HepG2 (cell line): ENCODE data around the gene YAP1. TPM values are rescaled to one million over a fixed set of nuclear protein-coding genes. Genes with fewer than 3 reads are reported as not detected.

Experiments
- BCL6 ChIP-seq: IDR thresholded peaks from 2 replicates; pipeline ENCODE4 v1.6.1; 2016; ENCODE audit warnings: missing genetic modification reagents, missing compliant biosample characterization
- ELF4 ChIP-seq: sonication (generic); formaldehyde crosslinking; IDR thresholded peaks from 2 replicates; pipeline ENCODE4 v1.5.0; 2020; ENCODE audit warnings: missing genetic modification reagents, mild to moderate bottlenecking, moderate library complexity, borderline replicate concordance
- ERF ChIP-seq: IDR thresholded peaks from 2 replicates; pipeline ENCODE4 v1.6.1; 2018; ENCODE audit warnings: missing biosample characterization, missing genetic modification reagents
- FOSL1 ChIP-seq: sonication (generic); formaldehyde crosslinking; IDR thresholded peaks from 2 replicates; pipeline ENCODE4 v1.9.0; 2021; ENCODE audit warnings: missing genetic modification reagents, borderline replicate concordance
- FOXA1 ChIP-seq, 2 experiments: fragments of 450-650 bp in 1 of 2; sonication (generic) in 1 of 2; formaldehyde crosslinking in 1 of 2; IDR thresholded peaks; 2 replicates each; pipeline versions ENCODE4 v1.4.0 to v1.6.1; 2016 to 2020; ENCODE audit warnings: missing genetic modification reagents in 1 of 2
- JUNB ChIP-seq: sonication (generic); formaldehyde crosslinking; IDR thresholded peaks from 2 replicates; pipeline ENCODE4 v1.8.0; 2022; ENCODE audit warnings: missing genetic modification reagents, mild to moderate bottlenecking, borderline replicate concordance
- KAT7 ChIP-seq: IDR thresholded peaks from 2 replicates; pipeline ENCODE4 v1.6.1; 2018; ENCODE audit warnings: borderline replicate concordance, missing compliant biosample characterization
- ONECUT2 ChIP-seq: sonication (generic); formaldehyde crosslinking; IDR thresholded peaks from 2 replicates; pipeline ENCODE4 v1.4.0; 2020; ENCODE audit warnings: missing genetic modification reagents
- PAF1 ChIP-seq: IDR thresholded peaks from 2 replicates; pipeline ENCODE4 v1.6.1; 2016; ENCODE audit warnings: missing genetic modification reagents, missing compliant biosample characterization
- RORA ChIP-seq: sonication (generic); formaldehyde crosslinking; IDR thresholded peaks from 2 replicates; pipeline ENCODE4 v1.5.0; 2020; ENCODE audit warnings: mild to moderate bottlenecking, missing genetic modification reagents, moderate library complexity
- SOX5 ChIP-seq: IDR thresholded peaks from 2 replicates; pipeline ENCODE4 v1.6.1; 2016; ENCODE audit warnings: borderline replicate concordance
- TARDBP ChIP-seq: sonication (generic); formaldehyde crosslinking; IDR thresholded peaks from 2 replicates; pipeline ENCODE4 v1.8.0; 2022; ENCODE audit warnings: mild to moderate bottlenecking, missing genetic modification reagents
- TBX3 ChIP-seq: fragments of 450-650 bp; IDR thresholded peaks from 2 replicates; pipeline ENCODE4 v1.6.1; 2017; ENCODE audit warnings: antibody characterized with exemption, mild to moderate bottlenecking, inconsistent platforms, borderline replicate concordance
- ZBTB25 ChIP-seq: IDR thresholded peaks from 2 replicates; pipeline ENCODE4 v1.6.1; 2018; ENCODE audit warnings: missing genetic modification reagents
- ZNF280D ChIP-seq: sonication (generic); formaldehyde crosslinking; IDR thresholded peaks from 2 replicates; pipeline ENCODE4 v1.5.1; 2020; ENCODE audit warnings: mild to moderate bottlenecking, missing genetic modification reagents
- ZNF317 ChIP-seq: sonication (generic); formaldehyde crosslinking; IDR thresholded peaks from 2 replicates; pipeline ENCODE4 v1.5.0; 2020; ENCODE audit warnings: mild to moderate bottlenecking, missing genetic modification reagents
- ZNF331 ChIP-seq: sonication (generic); formaldehyde crosslinking; IDR thresholded peaks from 2 replicates; pipeline ENCODE4 v1.4.0; 2020; ENCODE audit warnings: missing genetic modification reagents
- ZNF362 ChIP-seq: sonication (generic); formaldehyde crosslinking; IDR thresholded peaks from 2 replicates; pipeline ENCODE4 v1.4.0; 2020; ENCODE audit warnings: missing genetic modification reagents, mild to moderate bottlenecking, borderline replicate concordance
- ZNF740 ChIP-seq: sonication (generic); formaldehyde crosslinking; IDR thresholded peaks from 2 replicates; pipeline ENCODE4 v1.4.0; 2020; ENCODE audit warnings: missing genetic modification reagents
- ZNF749 ChIP-seq: sonication (generic); formaldehyde crosslinking; IDR thresholded peaks from 2 replicates; pipeline ENCODE4 v1.8.0; 2022; ENCODE audit warnings: mild to moderate bottlenecking, missing genetic modification reagents, moderate library complexity, borderline replicate concordance
- polyA plus RNA-seq, 8 experiments: library from polyadenylated mRNA; depleted of rRNA in 3 of 8; stranded (reverse) in 7 of 8; unstranded in 1 of 8; fragments of >200 nt; fragmentation: Illumina TruSeq in 4 of 8; extraction: Trizol in 4 of 8; gene quantifications; 2 replicates each; pipeline versions ENCODE4 v1.2.1 to v1.2.3, GENCODE V29; 2011 to 2016; ENCODE audit warnings: low read depth in 4 of 8, missing spikeins in 1 of 8, mixed read lengths in 1 of 8; ENCODE audit not compliant: insufficient read depth in 1 of 8
- total RNA-seq, 5 experiments: library from RNA; depleted of rRNA; stranded (reverse); fragments of >200 nt; fragmentation: Illumina TruSeq; extraction: Trizol; gene quantifications; 2 replicates each; pipeline ENCODE4 v1.2.3, GENCODE V29; 2016; ENCODE audit warnings: low read depth in 1 of 5
- TF ChIP-seq, protein P1 (sequence below): sonication (generic); formaldehyde crosslinking; IDR thresholded peaks from 2 replicates; pipeline ENCODE4 v1.5.0; 2020; ENCODE audit warnings: mild to moderate bottlenecking, missing genetic modification reagents, borderline replicate concordance

The YAP1 gene
- total and polyA plus RNA-seq, 2 of the 13 experiments (the other 11 are each of a cell fraction or from before 2014, with no cell fraction given), result 59.5 to 91.0 TPM

DNA sequence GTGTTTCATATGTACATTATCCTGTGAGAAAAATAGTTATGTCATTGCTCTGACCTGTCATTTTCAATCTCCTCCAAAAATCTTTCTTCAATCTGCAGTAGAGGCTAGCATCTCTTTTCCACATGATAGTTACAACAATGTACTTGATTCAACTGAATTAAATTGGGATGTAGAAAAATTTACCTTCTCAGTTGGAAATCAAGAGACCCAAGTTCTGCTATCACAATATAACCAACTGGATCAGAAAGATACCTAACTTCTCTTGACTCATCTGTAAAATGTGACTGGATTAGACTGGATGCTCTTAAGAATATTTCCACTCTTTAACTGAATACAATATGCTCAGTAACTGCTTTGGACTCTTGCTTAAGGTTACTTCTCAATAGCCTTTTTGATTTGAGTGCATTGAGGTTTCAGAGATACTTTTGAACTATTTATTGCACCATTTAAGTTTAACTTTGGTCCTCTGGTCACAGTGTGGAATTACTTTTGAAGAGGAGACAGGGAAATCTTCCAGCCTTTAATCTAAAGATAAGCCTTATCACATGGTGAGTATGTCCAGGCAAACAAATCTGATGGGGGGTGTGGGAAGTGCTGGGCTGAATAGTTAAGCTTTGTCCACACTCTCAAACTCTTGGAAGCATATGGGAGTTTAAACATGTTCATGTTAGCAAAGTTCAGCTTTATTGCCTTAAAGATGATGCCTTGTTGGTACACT lies 82.3 kb downstream of the YAP1 start (continued):
- 0 out of 2 replicates have a peak, but pooled peaks have one; percentile 24 for TF ChIP-seq ZNF317
- peak; percentile 93 for TF ChIP-seq ZNF740 (CRISPR knock-in tag)
- TF ChIP-seq ZNF280D (CRISPR knock-in tag), result peak; percentile 77; the same call in 1 of the 2 replicates
- TF ChIP-seq KAT7 (CRISPR knock-in tag), result no peak
- peak; percentile 48; the same call in 1 of the 2 replicates for TF ChIP-seq ELF4 (CRISPR knock-in tag)
- TF ChIP-seq JUNB, result peak; percentile 63; the same call in 1 of the 2 replicates
- peak; percentile 91 for TF ChIP-seq TARDBP
- TF ChIP-seq SOX5, result peak; percentile 88
- TF ChIP-seq, protein P1, sequence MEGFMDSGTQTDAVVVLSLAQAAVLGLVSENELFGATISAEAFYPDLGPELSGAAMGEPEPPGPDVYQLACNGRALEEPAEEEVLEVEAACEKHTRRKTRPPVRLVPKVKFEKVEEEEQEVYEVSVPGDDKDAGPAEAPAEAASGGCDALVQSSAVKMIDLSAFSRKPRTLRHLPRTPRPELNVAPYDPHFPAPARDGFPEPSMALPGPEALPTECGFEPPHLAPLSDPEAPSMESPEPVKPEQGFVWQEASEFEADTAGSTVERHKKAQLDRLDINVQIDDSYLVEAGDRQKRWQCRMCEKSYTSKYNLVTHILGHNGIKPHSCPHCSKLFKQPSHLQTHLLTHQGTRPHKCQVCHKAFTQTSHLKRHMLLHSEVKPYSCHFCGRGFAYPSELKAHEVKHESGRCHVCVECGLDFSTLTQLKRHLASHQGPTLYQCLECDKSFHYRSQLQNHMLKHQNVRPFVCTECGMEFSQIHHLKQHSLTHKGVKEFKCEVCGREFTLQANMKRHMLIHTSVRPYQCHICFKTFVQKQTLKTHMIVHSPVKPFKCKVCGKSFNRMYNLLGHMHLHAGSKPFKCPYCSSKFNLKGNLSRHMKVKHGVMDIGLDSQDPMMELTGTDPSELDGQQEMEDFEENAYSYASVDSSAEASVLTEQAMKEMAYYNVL (CRISPR knock-in tag), result peak; percentile 57; the same call in 1 of the 2 replicates
- peak; percentile 49; the same call in 1 of the 2 replicates for TF ChIP-seq ZNF331 (CRISPR knock-in tag)
- peak; percentile 82; the same call in 1 of the 2 replicates for TF ChIP-seq RORA (CRISPR knock-in tag)
- TF ChIP-seq ZNF362 (CRISPR knock-in tag), result peak; percentile 61; the same call in 1 of the 2 replicates
- no peak for TF ChIP-seq FOXA1 (IDR thresholded peaks at IDR 0.05)
- TF ChIP-seq FOXA1 (CRISPR knock-in tag; IDR thresholded peaks at IDR 0.05), result peak; percentile 65
- TF ChIP-seq FOSL1 (CRISPR knock-in tag), result no peak; the same call in 1 of the 2 replicates
- TF ChIP-seq ERF, result peak; percentile 45; the same call in 1 of the 2 replicates
- TF ChIP-seq BCL6 (CRISPR knock-in tag), result peak; percentile 89
- 0 out of 2 replicates have a peak, but pooled peaks have one; percentile 31 for TF ChIP-seq ONECUT2 (CRISPR knock-in tag)
- TF ChIP-seq PAF1 (CRISPR knock-in tag), result no peak
- TF ChIP-seq ZNF749 (CRISPR knock-in tag), result peak; percentile 17; the same call in 1 of the 2 replicates
- TF ChIP-seq ZBTB25 (CRISPR knock-in tag), result peak; percentile 45; the same call in 1 of the 2 replicates
- TF ChIP-seq TBX3, result peak; percentile 57; the same call in 1 of the 2 replicates
